GM10847 (cell line): ENCODE data around the gene CILP.

ENCODE experiments used
- POLR2A ChIP-seq: IDR thresholded peaks from 2 replicates; pipeline ENCODE4 v1.6.1; 2011; ENCODE audit not compliant: insufficient read length; ENCODE audit errors: extremely low read depth

Gene CILP, protein sequence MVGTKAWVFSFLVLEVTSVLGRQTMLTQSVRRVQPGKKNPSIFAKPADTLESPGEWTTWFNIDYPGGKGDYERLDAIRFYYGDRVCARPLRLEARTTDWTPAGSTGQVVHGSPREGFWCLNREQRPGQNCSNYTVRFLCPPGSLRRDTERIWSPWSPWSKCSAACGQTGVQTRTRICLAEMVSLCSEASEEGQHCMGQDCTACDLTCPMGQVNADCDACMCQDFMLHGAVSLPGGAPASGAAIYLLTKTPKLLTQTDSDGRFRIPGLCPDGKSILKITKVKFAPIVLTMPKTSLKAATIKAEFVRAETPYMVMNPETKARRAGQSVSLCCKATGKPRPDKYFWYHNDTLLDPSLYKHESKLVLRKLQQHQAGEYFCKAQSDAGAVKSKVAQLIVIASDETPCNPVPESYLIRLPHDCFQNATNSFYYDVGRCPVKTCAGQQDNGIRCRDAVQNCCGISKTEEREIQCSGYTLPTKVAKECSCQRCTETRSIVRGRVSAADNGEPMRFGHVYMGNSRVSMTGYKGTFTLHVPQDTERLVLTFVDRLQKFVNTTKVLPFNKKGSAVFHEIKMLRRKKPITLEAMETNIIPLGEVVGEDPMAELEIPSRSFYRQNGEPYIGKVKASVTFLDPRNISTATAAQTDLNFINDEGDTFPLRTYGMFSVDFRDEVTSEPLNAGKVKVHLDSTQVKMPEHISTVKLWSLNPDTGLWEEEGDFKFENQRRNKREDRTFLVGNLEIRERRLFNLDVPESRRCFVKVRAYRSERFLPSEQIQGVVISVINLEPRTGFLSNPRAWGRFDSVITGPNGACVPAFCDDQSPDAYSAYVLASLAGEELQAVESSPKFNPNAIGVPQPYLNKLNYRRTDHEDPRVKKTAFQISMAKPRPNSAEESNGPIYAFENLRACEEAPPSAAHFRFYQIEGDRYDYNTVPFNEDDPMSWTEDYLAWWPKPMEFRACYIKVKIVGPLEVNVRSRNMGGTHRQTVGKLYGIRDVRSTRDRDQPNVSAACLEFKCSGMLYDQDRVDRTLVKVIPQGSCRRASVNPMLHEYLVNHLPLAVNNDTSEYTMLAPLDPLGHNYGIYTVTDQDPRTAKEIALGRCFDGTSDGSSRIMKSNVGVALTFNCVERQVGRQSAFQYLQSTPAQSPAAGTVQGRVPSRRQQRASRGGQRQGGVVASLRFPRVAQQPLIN

GRCh38 chr15:65210770-65211481 is at the start of gene CILP:
CILP (minus strand) TSS chr15:65211473; CDS start chr15:65209755, 1,718 bp downstream.
- no peak for TF ChIP-seq POLR2A

DNA sequence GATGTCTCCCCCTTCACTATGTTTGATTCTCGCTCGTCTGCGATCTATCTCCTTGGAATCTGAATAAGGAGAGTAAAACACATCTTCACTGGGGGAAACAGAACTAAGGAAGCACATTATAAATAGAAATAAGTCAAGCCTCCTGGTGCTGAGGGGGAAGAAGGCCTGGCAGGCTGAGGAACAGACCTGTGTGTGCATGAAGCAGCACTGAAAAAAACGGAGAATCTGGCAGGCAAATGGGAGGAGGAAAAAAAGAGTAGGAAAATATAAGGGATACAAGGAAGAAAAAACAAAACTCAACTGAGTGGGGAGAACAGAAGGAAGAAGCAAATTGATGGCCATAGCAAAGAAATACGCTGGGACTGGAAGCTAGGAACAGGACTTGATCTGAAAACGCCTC is 49.7 kb upstream of the CILP start:
- no peak for TF ChIP-seq POLR2A

GRCh38 chr15:65259367-65259797 is 48.1 kb upstream of the CILP start:
- TF ChIP-seq POLR2A, result no peak

DNA sequence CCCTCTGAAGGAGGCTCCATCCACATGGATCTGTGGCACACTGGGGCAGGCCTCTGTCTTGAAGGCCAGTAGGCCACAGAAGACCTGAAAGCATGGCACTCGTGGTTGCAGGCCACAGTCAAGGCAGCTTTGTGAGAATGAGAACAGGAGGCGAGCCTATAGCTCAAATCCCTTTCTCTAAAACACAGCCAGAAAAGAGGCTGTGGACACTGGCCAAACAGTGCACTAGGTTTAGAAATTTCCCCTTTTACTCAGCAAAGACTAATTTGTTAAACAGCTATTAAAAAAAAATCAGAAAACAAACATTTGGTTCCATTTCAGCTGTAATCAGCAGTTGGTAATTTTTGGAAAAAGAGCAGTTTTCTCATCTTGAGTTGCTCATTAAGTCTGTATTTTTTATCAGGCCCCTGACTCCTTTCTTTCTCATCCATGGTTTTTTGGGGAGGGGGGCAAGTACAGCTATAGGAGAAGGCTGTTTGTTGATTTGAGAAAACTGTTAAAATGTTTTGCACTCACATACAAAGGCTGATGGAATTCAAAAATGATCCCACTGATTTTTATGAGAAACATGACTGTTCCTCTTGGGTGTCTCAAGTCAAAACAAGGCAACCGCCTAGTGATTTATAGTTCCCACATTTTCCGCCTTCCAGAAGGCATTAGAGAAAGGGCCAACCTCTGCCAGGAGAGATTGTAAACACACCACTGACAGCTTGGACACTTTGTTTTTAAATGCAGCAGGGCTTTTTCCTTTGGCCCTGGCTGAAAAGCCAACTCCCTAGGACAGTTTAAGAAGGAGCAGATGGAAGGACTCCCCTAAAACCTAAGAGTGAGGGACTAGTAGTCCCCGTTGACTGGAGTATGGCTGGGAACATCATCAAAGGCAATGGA is 47.3 kb upstream of the CILP start:
- TF ChIP-seq POLR2A, result no peak

GRCh38 chr15:65255486-65256140 is 44.3 kb upstream of the CILP start:
- no peak for TF ChIP-seq POLR2A

DNA sequence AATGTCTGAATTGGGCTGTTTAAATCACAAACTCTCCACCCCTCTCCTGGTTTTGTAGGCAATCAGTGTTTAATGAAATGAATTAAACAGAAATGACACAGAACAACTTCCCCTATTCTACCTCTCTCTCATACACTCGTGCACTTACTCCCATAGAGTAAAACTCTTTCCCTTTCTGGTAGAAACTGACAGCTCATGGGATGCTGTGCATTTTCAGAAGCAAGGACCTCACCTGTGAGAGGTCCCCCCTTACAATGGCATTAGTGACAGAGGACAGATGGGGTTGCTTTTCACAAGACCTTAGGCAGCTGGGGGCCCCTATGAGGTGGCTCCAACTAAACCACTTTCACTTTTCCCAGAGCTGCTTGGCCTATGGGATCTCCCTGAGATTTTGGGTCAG is 43.5 kb upstream of the CILP start:
- TF ChIP-seq POLR2A, result no peak

GRCh38 chr15:65254356-65254755 is 43.1 kb upstream of the CILP start:
- TF ChIP-seq POLR2A, result no peak

DNA sequence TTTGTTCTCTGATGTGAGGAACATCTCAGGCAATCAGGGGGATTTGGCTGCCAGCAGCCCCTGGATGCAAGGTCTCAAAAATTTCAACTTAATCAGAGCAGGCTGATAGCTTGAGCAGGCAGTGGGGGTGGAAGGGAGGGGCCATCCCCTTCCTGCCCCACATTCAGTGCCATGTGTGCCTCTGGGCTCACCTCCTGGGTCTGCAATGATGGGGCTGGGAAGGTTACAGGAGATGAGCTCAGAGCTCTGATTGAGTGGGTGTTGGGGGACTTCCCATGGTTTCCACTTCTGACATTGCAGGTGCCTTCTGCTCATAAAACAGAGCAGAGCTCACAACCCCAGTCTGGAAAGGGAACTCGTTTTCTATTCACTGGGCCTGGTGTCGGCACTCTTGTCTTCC is 38.4 kb upstream of the CILP start:
- TF ChIP-seq POLR2A, result no peak

DNA sequence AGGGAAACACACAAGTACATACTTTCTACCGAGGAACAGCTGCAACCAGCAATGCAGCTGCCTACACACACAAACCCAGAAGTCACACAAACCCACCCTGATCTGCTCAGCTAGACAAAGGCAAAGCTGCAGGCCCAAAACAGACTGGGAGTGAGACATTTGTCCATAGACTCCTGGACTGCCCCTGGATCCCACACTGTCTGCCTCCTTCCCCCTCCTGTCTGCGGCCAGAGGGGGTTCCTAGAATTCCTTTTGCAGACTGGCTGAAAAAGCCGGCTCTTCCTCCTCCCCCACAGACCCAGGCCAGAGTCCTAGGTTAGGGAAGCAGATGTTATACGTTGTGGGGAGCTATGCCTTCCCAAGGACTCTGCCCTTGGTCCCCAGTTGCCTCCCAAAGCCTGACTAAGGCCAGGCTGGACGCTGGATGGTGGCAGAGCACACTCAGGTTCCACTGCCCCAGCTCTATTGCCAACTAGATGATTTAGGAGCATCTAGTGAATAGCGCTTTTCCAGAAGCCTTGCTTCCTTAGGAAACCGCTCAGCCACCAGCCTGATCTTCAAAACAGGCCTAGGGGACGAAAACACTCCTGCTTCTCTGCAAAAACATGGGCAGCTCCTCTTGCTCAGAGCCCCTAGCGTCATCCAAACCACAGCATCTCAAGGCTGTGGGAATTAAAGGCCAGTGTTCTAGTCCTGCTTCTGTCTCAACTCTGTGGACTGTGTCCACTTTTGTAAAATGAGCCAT is 37.4 kb upstream of the CILP start:
- no peak for TF ChIP-seq POLR2A

- no peak for TF ChIP-seq POLR2A
Measured at GRCh38 chr15:65246939-65247338, 35.7 kb upstream of the CILP start.

- no peak for TF ChIP-seq POLR2A
Measured at GRCh38 chr15:65246026-65246714, 34.9 kb upstream of the CILP start.
